GM18858 (cell line): ENCODE measurements around the gene TSBP1.
"Not testable (repeated sequence)": the region's sequence is repeated elsewhere in the genome, so short reads cannot be mapped to it uniquely, and the experiment has no call there.

Experiments
- ATAC-seq: cut with Tn5 transposase; IDR thresholded peaks from one replicate; pipeline ENCODE4 v1.9.1; 2021; ENCODE audit not compliant: unreplicated experiment

The TSBP1 gene

DNA sequence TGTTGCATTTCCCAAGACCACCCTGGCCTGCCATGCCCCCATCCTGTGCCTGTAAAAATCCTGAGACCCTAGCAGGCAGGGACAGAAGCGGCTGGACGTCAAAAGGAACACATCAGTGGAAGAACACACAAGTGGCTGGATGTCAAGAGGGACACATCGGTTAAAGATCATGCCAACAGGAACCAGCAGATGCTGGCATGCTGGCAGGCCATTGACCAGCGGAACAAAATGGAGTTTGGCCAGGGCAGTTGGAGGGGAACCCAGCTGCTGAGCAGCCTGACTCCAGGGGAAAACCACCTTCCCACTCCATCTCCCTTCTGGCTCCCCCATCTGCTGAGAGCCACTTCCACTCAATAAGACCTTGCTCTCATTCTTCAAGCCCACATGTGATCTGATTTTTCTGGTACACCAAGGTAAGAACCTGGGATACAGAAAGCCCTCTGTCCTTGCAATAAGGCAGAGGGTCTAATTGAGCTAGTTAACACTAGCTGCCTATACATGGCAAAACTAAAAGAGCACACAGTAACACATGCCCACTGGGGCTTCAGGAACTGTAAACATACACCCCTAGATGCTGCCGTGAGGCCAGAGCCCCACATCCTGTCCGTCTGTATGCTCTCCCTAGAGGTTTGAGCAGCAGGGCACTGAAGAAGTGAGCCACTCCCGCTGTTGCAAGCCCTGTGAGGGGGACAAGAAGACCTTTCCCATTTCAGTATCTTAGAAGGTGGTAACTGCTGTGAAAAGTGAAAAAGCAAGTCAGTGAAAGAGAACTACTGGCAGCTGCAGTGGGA is 4.2 kb upstream of the TSBP1 start:
- no peak for ATAC-seq

DNA sequence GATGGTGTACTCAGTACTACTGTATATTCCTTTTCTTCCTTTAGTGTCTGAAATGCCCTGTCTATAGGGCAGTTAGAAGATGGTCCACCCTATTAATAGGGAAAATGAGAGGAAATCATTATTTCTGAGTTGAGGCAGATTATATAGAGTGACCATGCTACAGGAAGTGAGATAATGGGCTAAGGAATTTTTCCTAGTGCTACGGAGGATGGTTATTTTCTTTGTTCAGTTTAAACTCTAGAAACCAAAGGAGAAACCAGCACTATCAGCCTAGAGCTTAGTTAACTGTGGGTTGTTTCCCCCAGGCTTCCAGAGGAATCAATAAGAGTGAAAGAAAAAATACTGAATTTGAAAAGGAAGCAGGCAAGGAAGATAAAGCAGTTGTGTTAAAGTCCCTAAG is 474 bp downstream of the TSBP1 start:
- ATAC-seq, result no peak

DNA sequence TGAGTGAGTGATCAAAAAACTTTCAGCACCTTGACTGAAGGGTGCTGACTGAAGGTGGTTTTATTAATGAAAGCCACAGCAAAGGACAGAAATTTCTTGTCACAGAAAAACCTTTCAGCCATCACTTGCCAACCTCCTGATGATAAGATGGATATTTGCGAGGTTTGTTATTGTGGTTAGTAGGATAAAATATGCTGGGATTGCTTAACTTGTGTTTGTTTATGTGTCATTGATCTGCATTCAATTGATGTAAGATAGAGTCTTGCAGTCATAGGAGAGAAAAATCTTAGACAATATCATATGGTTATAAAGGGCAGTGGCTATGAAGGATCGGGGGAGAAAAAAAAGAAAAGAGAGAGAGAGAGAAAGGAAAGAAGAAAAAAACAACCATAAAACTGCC is 1.2 kb downstream of the TSBP1 start:
- no peak for ATAC-seq

DNA sequence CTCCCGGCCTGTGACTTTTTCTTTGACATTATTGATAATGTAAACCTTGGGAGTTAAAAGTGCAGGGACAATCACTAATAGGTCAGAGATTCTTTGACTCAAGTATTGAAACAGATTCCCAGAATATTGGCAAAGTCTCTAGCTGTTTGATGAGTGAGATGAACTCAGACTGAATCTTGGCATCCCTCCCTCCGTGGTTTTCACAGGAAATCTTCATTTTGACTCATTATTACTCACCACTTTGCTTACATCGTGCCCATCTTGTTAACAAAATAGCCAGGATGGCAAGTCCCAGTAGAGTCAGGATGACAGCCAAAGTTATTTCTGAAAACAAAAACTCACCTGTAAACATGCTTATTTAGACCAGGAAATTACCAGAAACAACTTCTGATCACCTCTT is 2.0 kb downstream of the TSBP1 start:
- no peak for ATAC-seq

DNA sequence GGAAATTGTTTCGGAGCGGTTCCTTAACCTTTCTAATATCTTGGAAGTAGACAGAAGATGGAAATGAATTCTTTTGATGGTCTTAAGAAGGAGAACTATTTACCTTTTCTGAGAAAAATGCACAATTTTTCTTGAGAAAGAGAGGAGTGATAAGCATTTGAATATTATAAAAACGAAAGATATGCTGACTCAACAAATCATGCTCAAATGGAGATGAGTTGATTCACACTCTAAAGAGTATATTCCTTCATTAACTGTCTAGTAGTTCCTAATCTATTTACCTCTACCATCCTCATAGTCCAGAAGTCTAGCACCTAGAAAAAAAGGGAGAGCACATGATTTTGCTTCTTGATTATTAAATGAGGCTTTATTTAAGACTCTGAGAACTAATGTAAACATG is 4.1 kb downstream of the TSBP1 start:
- ATAC-seq, result no peak

DNA sequence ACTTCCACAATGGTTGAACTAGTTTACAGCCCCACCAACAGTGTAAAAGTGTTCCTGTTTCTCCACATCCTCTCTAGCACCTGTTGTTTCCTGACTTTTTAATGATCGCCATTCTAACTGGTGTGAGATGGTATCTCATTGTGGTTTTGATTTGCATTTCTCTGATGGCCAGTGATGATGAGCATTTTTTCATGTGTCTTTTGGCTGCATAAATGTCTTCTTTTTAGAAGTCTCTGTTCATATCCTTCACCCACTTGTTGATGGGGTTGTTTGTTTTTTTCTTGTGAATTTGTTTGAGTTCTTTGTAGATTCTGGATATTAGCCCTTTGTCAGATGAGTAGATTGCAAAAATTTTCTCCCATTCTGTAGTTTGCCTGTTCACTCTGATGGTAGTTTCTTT is 12.5 kb downstream of the TSBP1 start:
- ATAC-seq, result not testable (repeated sequence)

DNA sequence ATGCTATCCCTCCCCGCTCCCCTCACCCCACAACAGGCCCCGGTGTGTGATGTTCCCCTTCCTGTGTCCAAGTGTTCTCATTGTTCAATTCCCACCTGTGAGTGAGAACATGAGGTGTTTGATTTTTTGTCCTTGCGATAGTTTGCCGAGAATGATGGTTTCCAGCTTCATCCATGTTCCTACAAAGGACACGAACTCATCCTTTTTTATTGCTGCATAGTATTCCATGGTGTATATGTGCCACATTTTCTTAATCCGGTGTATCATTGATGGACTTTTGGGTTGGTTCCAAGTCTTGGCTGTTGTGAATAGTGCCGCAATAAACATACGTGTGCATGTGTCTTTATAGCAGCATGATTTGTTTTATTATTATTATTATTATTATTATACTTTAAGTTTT is 13.2 kb downstream of the TSBP1 start:
- not testable (repeated sequence) for ATAC-seq

DNA sequence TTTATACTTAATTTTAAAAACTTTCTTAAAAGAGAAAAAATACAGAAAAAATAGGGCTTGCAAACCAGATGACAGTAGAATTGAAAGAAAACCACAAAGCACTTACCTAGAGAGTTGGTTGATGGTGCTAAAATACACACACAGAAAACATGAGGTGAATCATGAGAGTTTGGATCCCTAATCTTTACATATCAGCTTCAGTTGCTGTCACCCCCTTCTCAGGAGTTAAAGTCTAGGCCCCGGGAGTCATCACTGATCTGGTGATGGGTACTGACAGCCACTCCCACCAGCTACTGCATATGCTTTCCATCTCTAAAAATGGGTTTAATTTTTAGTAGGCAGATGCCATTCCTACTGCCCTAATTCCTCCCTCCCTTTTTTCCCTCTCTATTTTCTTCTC is 16.7 kb downstream of the TSBP1 start:
- ATAC-seq, result no peak

DNA sequence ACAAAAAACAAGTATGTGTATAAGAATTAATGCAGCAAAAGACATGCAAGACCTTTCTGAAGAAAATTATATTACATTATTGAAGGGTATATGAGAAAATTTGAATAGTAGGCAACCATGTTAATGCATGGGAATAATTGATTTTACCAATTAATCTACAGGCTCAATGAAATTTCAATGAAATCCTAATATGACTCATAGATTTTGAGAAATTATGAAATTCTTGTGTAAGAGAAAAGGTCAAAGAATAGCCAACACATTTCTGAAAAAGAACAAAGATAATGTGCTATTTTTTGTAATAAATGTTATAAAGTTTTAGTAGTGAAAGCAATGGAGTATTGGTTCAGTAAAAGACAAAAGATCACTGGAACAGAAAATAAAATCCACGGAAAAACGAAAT is 18.4 kb downstream of the TSBP1 start:
- no peak for ATAC-seq

DNA sequence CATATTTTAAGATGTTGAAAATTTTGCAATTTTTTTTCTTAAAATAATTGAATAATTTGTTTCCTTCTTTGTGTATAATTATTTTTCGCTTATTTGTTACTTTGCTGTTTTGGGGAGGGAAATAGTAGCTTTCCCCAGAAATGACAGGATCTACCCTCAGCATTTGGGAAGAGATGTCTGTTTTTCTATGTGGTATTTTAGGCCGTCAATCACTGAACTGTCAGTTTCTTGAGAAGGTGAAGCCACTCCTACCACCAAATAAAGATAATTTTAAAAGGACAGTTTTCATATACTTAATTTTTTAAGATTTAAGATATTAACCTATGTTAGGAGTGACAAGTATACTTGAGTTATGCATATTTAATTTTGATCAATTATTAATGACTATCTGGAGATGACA is 31.5 kb downstream of the TSBP1 start:
- ATAC-seq, result no peak

DNA sequence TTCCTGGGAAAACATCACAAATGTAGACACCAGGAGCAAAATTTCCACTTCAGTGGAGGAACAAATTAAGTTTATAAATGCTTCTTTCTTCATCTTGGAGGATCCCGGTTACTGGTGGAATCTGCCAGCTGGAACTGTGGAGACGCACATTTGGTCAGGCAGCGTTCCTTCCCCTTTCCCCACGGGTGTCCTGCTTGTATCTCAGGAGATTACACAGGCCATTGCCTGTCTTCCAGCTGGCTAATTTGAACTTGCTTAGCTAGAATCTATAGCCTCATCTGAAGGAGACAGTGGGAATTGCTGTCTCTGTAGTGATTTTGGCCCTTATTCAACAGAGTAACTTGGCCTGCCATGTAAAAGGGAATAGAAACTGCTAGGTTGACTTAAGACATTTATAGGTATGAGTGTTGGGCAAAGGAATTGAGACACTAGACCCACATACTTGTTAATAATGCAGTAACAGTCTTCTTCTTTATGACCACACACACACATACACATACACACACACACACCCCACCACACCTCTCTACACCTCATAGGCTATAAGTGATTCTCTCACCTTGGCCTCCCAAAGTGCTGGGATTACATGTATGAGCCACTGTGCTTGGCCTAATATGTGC is 34.4 kb downstream of the TSBP1 start:
- no peak for ATAC-seq

DNA sequence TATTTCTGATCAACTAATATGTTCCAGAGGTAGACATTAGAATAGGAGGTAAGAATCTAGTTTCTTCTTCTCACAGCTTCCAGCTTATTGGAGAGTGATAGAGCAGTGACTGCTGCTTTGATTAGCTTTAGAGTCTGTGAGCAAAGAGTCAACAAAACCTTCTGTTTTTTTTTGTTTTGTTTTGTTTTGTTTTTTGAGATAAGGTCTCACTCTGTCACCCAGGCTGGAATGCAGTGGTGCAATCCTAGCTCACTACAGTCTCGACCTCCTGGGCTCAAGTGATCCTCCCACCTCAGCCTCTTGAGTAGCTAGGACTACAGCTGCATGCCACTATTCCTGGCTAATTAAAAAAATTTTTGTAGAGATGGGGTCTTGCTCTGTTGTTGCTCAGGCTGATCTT is 39.3 kb downstream of the TSBP1 start:
- no peak for ATAC-seq

DNA sequence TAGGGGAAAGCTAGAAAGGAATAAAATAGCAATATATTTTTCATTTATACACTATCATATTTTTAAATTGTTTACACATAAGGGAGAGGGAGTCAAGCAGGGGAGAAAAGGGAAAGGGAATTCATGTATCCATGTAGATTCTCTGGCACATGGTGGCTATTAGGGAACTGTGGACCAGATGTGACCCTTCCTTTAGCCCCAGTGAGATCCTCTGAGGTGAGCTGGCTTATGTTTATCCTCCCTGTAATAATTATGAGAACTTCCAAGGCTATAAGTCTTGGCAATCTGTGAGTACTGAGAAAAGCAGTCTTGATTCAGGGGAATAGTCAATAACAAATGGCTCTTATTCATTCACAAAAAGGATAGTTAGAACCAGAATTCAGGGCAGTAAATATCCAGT is 42.6 kb downstream of the TSBP1 start:
- ATAC-seq, result no peak

DNA sequence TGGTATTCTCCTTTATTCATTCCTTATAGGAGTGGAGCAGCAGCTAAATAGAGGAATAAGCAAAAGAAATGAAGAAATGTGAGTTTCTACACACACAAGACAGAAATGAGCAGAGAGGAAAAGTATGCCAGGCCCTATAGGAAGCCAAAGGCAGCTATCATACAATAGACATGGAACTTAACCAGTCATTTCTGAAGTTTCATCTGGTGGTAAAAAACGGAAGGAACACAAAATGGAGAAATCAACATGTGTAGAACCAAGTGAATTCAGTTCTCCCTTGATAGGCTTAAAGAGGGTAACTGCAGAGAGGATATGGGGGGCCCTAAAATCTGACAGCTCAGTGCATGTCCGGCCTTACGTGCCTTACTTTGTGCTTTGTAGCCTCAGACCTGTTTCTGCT is 44.6 kb downstream of the TSBP1 start:
- ATAC-seq, result no peak

DNA sequence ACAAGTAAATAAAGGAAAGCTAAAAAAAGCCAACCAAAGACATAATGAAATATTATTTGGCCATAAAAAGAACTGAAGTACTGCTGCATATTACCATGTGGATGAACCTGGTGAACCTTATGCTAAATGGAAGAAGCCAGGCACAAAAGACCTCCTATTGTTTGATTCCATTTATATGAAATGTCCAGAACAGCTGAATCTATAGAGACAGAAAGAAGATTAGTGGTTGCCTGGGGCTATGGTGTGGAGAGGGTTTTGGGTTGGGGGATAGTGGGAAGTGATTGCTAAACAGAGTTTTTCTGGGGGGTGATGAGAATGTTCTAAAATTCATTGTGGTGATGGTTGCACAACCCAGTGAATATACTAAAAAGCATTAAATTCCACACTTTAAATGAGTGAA is 53.2 kb downstream of the TSBP1 start:
- no peak for ATAC-seq

DNA sequence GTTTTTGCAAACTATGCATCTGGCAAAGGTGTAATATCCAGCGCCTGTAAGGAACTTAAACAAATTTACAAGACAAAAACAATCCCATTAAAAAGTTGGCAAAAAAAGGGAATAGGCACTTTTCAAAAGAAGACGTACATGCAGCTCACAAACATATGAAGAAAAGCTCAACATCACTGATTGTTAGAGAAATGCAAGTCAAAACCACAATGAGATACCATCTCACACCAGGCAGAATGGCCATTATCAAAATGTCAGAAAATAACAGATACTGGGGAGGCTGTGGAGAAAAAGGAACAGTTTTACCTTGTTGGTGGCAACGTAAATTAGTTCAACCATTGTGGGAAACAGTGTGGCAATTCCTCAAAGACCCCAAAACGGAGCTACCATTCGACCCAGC is 54.2 kb downstream of the TSBP1 start:
- ATAC-seq, result no peak

DNA sequence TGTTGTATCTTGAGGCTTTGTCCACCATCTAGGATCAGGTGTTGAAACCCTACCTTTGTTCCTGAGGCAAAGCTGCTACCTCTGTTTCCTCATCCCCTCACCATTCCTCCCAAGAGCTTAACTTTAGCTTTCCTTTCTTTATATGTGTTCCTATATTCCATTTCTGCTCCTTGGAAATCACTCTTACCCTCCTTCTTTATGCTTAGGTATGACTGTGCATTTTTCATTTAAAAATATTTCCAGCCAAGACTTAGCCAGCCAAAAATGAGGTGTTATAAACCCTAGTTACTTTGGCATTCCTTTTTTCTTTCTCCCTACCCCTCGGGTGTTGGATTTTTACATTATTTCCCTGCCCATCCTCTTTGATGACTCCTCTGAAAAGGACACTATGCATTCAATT is 57.7 kb downstream of the TSBP1 start:
- ATAC-seq, result no peak

DNA sequence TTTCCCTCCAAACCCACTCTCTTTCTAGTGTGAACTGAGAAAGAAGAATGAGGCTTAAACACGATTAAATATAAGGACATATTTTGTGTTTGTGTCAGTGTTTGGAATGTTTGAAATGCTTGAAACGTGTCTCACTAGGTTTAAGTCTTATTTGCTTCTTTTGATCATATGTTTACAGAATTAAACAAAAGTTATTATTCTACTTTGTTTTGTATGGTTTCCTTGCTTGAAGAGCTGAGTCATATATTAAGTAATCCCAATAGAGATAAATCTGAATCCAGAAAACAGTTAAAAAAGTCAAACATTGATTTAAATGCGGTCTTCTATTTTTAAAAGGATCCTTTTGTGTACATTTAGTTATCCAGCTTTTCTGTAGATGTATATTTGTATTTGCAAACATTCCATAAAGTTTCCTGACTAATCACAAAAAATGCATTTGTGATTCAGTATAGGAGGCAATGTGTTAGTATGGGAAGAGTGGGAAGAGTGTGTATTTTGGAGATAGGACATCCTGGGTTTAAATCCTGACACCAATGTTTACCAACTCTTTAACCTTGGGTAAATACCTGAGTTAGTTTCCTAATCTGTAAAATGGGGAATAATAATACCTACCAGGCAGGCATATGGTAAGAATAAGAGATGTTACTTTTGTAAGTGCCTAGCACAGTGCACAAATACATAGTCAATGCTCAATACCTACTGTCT is 72.9 kb downstream of the TSBP1 start:
- no peak for ATAC-seq

DNA sequence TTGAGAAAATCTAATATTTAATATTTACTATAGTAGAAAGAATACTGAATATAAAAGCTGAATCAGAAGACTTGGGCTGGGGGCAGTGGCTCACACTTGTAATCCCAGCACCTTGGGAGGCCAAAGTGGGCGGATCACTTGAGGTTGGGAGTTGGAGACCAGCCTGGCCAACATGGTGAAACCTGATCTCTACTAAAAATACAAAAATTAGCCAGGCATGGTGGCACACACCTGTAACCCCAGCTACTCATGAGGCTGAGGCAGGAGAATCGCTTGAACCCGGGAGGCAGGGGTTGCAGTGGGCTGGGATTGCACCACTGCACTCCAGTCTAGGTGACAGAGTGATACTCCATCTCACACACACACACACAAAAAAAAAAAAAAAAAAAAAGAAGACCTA is 76.7 kb downstream of the TSBP1 start:
- not testable (repeated sequence) for ATAC-seq

DNA sequence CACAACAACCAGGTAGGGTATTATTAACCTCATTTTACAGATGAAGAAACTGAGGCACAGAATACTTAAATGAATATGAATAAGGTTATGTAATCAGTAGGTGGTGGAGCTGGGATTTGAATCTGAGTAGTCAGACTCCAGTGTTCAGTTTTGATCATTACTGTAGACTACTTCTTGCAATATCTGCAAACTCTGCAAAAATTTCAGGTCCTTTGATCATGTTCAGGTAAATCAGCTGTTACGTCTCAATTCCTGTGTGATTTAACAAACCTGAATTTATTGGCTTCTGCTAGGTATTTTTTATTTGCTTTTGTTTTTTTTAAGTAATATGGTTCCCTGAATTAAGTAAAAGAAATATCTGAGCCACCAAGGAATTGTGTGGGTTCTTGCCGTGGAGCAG is 77.1 kb downstream of the TSBP1 start:
- no peak for ATAC-seq

DNA sequence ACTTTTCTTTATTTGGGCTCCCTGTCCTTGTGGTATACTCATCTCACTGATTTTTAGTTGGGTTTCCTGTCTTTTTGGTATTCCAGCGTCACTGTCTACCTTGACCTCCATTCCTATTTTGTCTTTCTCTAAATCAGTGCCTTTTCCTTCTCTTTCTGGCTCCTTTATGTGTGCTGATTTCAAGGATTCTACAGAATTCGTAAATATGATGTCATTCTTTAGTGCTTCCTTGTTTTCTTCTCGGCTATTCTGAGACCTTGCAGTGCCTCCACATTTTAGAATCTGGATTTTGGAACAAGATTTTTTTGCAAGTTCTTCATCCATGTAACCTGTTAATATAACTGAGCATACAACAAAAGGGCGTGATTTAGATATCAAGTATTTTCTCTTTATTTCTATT is 78.0 kb downstream of the TSBP1 start:
- ATAC-seq, result no peak

DNA sequence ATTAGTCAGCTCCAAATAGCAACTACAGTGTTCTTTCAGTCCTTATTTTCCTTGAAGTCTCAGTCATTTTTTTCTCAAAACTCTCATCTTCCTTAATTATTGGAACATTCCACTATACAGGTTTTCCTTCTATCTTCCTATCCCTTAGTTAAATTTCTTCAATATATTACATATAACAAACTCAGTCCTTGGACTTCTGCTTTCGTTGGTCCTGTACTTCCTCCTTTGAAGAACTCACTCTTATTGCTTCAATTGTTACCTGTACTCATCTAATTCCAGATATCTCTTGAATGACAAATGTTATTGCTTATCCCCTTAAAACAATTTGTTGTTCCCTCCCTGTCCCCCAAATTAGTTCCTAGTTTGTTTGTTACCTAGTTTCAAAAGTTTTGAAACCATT is 80.2 kb downstream of the TSBP1 start:
- no peak for ATAC-seq
